Fibroblast of the conjunctiva (primary cell): ENCODE data around the gene ZDHHC14.
"Not testable (repeated sequence)": the region's sequence is repeated elsewhere in the genome, so short reads cannot be mapped to it uniquely, and the experiment has no call there.

Source experiments
- DNase-seq: peaks from one replicate; pipeline ENCODE4 v3.0.0-alpha.2; 2010; ENCODE audit warnings: low read depth

Gene ZDHHC14

GRCh38 chr6:157720964-157721363 lies 340.0 kb downstream of the ZDHHC14 start:
- not testable (repeated sequence) for DNase-seq

- DNase-seq, result no peak
Measured at GRCh38 chr6:157721426-157721825, 340.4 kb downstream of the ZDHHC14 start.

- no peak for DNase-seq
Measured at GRCh38 chr6:157721830-157722229, 340.8 kb downstream of the ZDHHC14 start.

GRCh38 chr6:157723376-157723775 lies 342.4 kb downstream of the ZDHHC14 start:
- DNase-seq, result no peak

- no peak for DNase-seq
Measured at GRCh38 chr6:157724138-157724820, 343.3 kb downstream of the ZDHHC14 start.

- DNase-seq, result no peak
Measured at GRCh38 chr6:157724960-157725741, 344.2 kb downstream of the ZDHHC14 start.

GRCh38 chr6:157725836-157726235 lies 344.8 kb downstream of the ZDHHC14 start:
- no peak for DNase-seq

- DNase-seq, result no peak
Measured at GRCh38 chr6:157726892-157727628, 346.1 kb downstream of the ZDHHC14 start.
